T47D (cell line): ENCODE results near the gene TIMP4.
A peak's percentile ranks its signal among the peaks of the same experiment; 100 is the strongest.

Source experiments
- DNase-seq, 2 experiments: peaks; one replicate each; pipeline versions ENCODE4 v3.0.0 to v3.0.0-alpha.2; 2011 to 2012; ENCODE audit warnings: low read depth in 1 of 2, low spot score in 1 of 2
- JUND ChIP-seq: IDR thresholded peaks from 2 replicates; pipeline ENCODE4 v1.6.1; 2012; ENCODE audit warnings: low read depth
- in situ Hi-C: cut with HindIII; loops from 2 replicates; pipeline ENCODE4 v1.10.0; 2016; ENCODE audit warnings: low sequenced_read_pairs, low pct_unique_long_range_greater_than_20kb

TIMP4 gene

DNA sequence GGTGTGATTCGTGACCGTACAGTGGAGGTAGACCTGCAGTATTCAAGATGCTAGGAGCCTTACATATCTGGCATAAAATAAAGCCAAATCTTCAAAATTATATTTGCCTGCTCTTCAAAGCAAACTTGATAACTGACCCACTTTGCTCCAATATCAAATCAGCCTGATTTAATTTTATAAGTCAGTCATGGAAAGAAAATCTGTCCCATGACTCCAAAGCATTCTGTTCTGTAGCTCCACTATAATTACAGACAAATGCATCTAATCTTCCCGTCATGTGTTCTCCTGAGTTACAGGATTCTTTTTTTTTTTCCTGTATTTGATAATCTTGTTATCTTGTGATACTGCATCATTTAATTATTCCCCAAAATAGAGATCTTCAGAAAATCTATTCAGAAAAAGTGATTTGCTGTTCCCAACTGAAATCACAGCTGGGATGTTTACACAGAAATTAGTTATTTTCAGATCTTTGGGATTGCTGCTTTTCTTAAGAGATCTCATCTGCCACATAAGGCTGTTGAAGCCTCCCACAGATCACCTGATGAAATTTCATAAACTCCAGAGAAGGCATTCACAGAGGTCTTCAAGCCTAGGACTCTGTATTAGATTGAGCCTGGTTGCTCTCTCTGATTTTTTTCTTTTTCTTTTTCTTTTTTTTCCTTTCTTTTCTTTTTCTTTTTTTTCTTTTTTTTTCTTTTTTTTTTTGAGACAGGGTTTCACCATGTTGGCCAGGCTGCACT lies 27.2 kb downstream of the TIMP4 start:
- TF ChIP-seq JUND, result no peak
- no peak for DNase-seq
- in situ Hi-C loops, result no loop called here

DNA sequence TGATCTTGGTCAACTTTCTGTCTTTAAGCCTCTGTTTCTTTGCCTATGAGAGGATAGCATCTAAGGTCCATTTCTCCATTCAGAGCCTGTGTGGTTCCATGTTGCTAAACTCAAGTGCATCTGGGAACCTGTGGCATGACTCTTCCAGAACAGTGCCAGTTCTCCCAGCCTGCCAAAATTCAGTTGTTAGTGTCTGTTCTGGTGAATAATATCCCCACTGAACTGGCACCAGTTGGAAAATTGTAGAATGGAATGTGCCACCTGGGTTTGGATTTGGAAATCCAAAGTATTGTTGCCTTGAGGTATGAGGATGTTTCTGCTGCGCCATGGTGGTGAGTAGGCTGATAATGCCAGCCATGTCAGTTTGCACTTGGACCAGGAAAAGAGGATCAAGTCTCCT lies 31.3 kb downstream of the TIMP4 start:
- in situ Hi-C loops, result no loop called here
- TF ChIP-seq JUND, result no peak

GRCh38 chr3:12125772-12126171 lies 32.9 kb downstream of the TIMP4 start:
- in situ Hi-C loops, result no loop called here
- no peak for DNase-seq
- no peak for TF ChIP-seq JUND

More for the DNA sequence above, 31.3 kb downstream of the TIMP4 start:
- DNase-seq, result no peak

- in situ Hi-C loops, result no loop called here
- no peak for DNase-seq
- no peak for TF ChIP-seq JUND
Observed at GRCh38 chr3:12121466-12121865, 37.2 kb downstream of the TIMP4 start.

GRCh38 chr3:12120374-12121140 lies 38.2 kb downstream of the TIMP4 start:
- no peak for TF ChIP-seq JUND
- DNase-seq, result no peak
- in situ Hi-C loops, result no loop called here

DNA sequence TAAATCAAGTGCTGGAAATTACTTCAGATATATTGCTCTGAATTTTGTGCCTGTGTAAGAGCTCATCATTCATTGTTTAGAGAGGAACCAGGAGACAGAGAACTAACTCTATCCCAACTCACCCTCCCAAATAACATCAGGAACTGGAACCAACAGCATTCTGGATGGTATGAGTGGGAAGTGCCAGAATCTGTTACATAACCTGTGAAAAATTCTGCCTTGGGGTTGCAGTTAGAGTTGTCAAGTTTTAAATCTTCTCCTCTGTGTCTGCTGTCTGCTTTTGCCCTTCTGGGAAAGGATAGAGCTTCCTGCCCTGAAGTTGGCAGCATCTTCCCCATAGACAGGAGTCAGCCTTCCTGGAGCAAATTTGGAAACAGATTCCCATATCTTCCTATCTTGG lies 41.2 kb downstream of the TIMP4 start:
- peak; percentile 11 to 34 for DNase-seq
- TF ChIP-seq JUND, result no peak
- in situ Hi-C loops, result no loop called here

DNA sequence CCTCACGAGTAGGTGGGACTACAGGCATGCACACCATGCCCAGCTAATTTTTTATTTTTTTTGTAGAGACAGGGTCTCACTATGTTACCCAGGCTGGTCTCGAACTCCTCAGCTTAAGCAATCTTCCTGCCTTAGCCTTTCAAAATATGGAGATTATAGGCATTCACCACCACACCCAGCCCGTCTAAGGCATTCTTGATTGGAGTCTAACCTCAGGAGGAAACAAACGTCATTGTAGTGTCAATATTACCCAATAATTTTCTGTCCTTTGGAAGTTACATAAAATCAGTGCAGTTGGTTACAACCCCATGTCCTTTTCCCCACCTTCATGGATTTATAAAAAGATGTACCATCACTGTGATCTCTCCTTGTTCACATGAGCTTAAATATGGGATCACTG lies 41.8 kb downstream of the TIMP4 start:
- no peak for TF ChIP-seq JUND
- in situ Hi-C loops, result no loop called here
- no peak for DNase-seq

GRCh38 chr3:12115849-12116248 lies 42.9 kb downstream of the TIMP4 start:
- no peak for TF ChIP-seq JUND
- in situ Hi-C loops, result no loop called here
- no peak for DNase-seq

- DNase-seq, result no peak
- no peak for TF ChIP-seq JUND
- in situ Hi-C loops, result no loop called here
Observed at GRCh38 chr3:12115104-12115503, 43.6 kb downstream of the TIMP4 start.

GRCh38 chr3:12114251-12114650 lies 44.5 kb downstream of the TIMP4 start:
- no peak for TF ChIP-seq JUND
- no peak for DNase-seq
- in situ Hi-C loops, result no loop called here

GRCh38 chr3:12107071-12107713 lies 51.5 kb downstream of the TIMP4 start:
- DNase-seq, result no peak
- in situ Hi-C loops, result no loop called here
- TF ChIP-seq JUND, result no peak
